Measurements from ENCODE around the gene SLIT3.

- TF ChIP-seq CTCF (IDR thresholded peaks at IDR 0.05) (no peak), POLR2AphosphoS5 (IDR thresholded peaks at IDR 0.05; ENCODE audit: insufficient read depth in 1 of 2, low read depth in 1 of 2) (no peak), POLR2A (IDR thresholded peaks at IDR 0.05) (no peak)
Observed at GRCh38 chr5:168822248-168822744, 478.6 kb downstream of the SLIT3 start.
